Measurements from ENCODE around the gene RTN4IP1.

Gene RTN4IP1

DNA sequence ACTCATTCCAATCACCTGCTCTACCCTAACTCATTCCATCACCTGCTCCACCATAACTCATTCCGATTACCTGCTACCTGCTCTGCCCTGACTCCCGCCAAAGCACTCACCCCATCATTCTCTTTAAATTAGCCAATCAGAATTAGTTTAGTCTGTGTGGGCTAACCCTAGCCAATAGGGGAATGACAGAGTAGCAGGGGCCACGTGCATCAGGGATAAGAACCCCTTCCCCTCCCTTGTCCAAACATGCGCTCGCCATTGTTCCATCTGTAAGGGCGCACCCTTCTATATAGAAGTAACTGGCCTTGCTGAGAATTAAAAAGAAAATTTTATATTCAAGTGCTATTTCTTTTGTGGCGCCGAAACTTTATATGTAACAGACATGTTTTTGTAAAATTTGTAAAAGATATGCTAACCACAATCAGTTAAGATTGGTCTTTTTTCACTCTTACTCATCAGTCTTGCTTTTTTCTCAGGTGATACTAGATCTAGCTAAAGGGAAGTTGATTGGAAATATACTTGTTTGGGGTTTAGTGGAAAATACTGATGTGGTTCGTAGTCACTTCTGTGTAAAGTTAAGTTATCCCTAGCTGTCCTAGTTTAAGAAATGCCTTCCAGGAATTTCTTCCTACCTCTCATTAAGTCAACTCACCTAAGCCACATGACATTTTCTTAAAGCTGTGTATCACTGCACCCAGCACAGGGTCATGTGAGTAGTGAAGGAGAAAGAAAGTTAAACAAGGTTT lies 16.5 kb downstream of the RTN4IP1 start:
- DNase-seq, result no peak
- WGBS (ENCODE audit: extremely low coverage, insufficient coverage, low lambda C conversion rate), result no CpG with 5 or more reads among the region's 9 CpGs
- H3K56ac ChIP-seq (ENCODE audit: low read length), result no peak overlapping the region
- H3K9ac ChIP-seq (ENCODE audit: low read length), result no peak overlapping the region
- H3K4me1 ChIP-seq (ENCODE audit: control insufficient read depth, low read depth, low read length), result peaks cover 2% of the 10 kb centered on the region
- no peak overlapping the region for H3K27ac ChIP-seq (ENCODE audit: low read depth, low read length)
- no peak overlapping the region for H4K5ac ChIP-seq (ENCODE audit: low read length)
- no peaks in the 10 kb centered on the region for H3K27me3 ChIP-seq (ENCODE audit: insufficient read depth, low read length, poor library complexity)
- H3K4me3 ChIP-seq (ENCODE audit: low read length), result no peak overlapping the region
- H2BK120ac ChIP-seq (ENCODE audit: low read depth, low read length), result no peak overlapping the region
- no peak overlapping the region for H2BK5ac ChIP-seq (ENCODE audit: low read length)
- H3K4me2 ChIP-seq (ENCODE audit: low read length), result no peak overlapping the region
- H3K4ac ChIP-seq (ENCODE audit: low read depth, low read length), result no peak overlapping the region
- no peak overlapping the region for H2AK5ac ChIP-seq (ENCODE audit: low read length)
- H3K18ac ChIP-seq (ENCODE audit: low read length), result no peak overlapping the region
- H3K36me3 ChIP-seq (ENCODE audit: control insufficient read depth, insufficient read depth, low read length), result no peaks in the 10 kb centered on the region
- no peak overlapping the region for H3K23ac ChIP-seq (ENCODE audit: low read length)
- H3K79me2 ChIP-seq (ENCODE audit: control insufficient read depth, insufficient read depth, low read length), result no peaks in the 10 kb centered on the region
- H2BK15ac ChIP-seq (replicated peaks; ENCODE audit: low read depth), result no peak overlapping the region
- H4K8ac ChIP-seq (ENCODE audit: low read depth, low read length), result no peak overlapping the region
- no peaks in the 10 kb centered on the region for H3K79me1 ChIP-seq (ENCODE audit: low read length)

DNA sequence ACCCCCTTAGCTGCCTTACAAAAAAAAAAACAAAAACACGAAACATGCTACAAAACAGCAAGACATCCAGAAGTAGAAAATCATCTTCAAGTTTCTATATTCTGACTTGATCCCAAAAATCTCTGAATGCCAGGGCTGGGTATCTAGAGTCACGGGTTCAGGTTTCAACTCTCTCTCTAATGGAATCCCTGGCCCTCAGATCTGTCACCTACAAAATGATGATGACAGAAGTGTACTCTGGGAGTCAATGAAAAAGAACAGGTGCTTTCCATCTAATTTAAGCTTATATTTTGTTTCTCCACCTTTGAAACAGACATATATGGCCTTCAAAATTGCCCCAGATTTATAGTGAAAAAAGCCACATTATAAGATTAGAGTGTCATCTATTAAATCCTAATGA lies 18.3 kb downstream of the RTN4IP1 start:
- H3K56ac ChIP-seq (ENCODE audit: low read length), result no peak overlapping the region
- H3K23ac ChIP-seq (ENCODE audit: low read length), result no peak overlapping the region
- peaks cover 2% of the 10 kb centered on the region for H3K4me1 ChIP-seq (ENCODE audit: control insufficient read depth, low read depth, low read length)
- H3K27ac ChIP-seq (ENCODE audit: low read depth, low read length), result no peak overlapping the region
- H3K79me1 ChIP-seq (ENCODE audit: low read length), result no peaks in the 10 kb centered on the region
- no peak overlapping the region for H4K5ac ChIP-seq (ENCODE audit: low read length)
- no peaks in the 10 kb centered on the region for H3K27me3 ChIP-seq (ENCODE audit: insufficient read depth, low read length, poor library complexity)
- H2BK15ac ChIP-seq (replicated peaks; ENCODE audit: low read depth), result no peak overlapping the region
- H3K4ac ChIP-seq (ENCODE audit: low read depth, low read length), result no peak overlapping the region
- no peak overlapping the region for H3K18ac ChIP-seq (ENCODE audit: low read length)
- H3K79me2 ChIP-seq (ENCODE audit: control insufficient read depth, insufficient read depth, low read length), result no peaks in the 10 kb centered on the region
- no peak overlapping the region for H2BK5ac ChIP-seq (ENCODE audit: low read length)
- no peak overlapping the region for H3K4me3 ChIP-seq (ENCODE audit: low read length)
- no peak overlapping the region for H3K9ac ChIP-seq (ENCODE audit: low read length)
- no CpG with 5 or more reads among the region's 2 CpGs for WGBS (ENCODE audit: extremely low coverage, insufficient coverage, low lambda C conversion rate)
- no peak for DNase-seq
- no peak overlapping the region for H2BK120ac ChIP-seq (ENCODE audit: low read depth, low read length)
- H3K36me3 ChIP-seq (ENCODE audit: control insufficient read depth, insufficient read depth, low read length), result no peaks in the 10 kb centered on the region
- no peak overlapping the region for H4K8ac ChIP-seq (ENCODE audit: low read depth, low read length)
- H2AK5ac ChIP-seq (ENCODE audit: low read length), result no peak overlapping the region
- H3K4me2 ChIP-seq (ENCODE audit: low read length), result no peak overlapping the region

DNA sequence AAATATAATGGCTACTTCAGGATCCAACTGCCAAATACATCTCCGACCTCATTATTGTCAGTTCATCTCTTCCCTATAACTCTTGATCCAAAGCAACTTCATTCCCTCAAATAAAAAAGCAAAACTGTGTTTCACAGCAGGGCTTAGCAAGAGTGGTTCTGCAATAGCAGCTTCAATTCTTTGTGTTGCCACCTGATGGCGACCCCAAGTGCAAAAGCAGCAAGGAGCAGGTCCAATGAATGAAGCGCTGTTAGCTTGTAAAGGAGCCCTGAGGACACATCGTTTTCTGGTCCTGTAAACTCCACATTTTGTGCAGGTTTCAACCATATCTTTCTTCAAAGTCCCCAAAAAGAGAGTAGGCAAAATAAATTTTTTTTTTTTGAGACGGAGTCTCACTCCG lies 19.6 kb downstream of the RTN4IP1 start:
- DNase-seq, result peak; percentile 69
- Histone ChIP-seq H3K4ac (ENCODE audit: low read depth, low read length) (no peak overlapping the region), H4K8ac (ENCODE audit: low read depth, low read length) (no peak overlapping the region), H3K79me1 (ENCODE audit: low read length) (no peaks in the 10 kb centered on the region), H3K27ac (ENCODE audit: low read depth, low read length) (no peak overlapping the region), H2AK5ac (ENCODE audit: low read length) (no peak overlapping the region), H3K36me3 (ENCODE audit: control insufficient read depth, insufficient read depth, low read length) (no peaks in the 10 kb centered on the region), H3K4me1 (ENCODE audit: control insufficient read depth, low read depth, low read length) (peaks cover 2% of the 10 kb centered on the region), H2BK5ac (ENCODE audit: low read length) (no peak overlapping the region), H3K79me2 (ENCODE audit: control insufficient read depth, insufficient read depth, low read length) (no peaks in the 10 kb centered on the region), H3K23ac (ENCODE audit: low read length) (no peak overlapping the region), H3K4me3 (ENCODE audit: low read length) (no peak overlapping the region), H4K5ac (ENCODE audit: low read length) (no peak overlapping the region), H3K18ac (ENCODE audit: low read length) (no peak overlapping the region), H3K27me3 (ENCODE audit: insufficient read depth, low read length, poor library complexity) (no peaks in the 10 kb centered on the region), H3K56ac (ENCODE audit: low read length) (no peak overlapping the region), H3K9ac (ENCODE audit: low read length) (no peak overlapping the region), H2BK120ac (ENCODE audit: low read depth, low read length) (no peak overlapping the region), H2BK15ac (replicated peaks; ENCODE audit: low read depth) (no peak overlapping the region), H3K4me2 (ENCODE audit: low read length) (no peak overlapping the region)
- no CpG with 5 or more reads among the region's 6 CpGs for WGBS (ENCODE audit: extremely low coverage, insufficient coverage, low lambda C conversion rate)

DNA sequence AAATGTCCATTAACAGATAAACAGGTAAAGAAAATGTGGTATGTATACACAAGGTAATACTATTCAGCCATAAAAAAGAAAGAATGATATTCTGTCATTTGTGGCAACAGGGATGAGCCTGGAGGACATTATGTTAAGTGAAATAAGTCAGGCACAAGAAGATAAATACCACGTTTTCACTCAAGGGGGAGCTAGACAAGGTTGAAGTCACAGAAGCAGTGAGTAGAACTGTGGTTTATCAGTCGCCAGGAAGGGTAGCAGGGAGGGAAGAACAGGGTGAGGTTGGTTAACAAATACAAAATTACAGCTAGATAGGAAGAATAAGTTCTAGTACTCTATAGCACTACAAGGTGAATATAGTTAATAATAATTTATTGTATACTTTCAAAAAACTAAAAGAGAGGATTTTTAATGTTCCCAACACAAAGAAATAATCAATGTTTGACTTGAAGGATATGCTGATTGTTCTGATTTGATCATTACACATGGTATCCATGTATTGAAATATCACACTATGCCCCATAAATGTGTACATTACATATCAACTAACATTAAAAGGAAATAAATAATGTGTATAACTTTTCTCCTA lies 21.1 kb downstream of the RTN4IP1 start:
- Histone ChIP-seq H3K79me1 (ENCODE audit: low read length) (no peaks in the 10 kb centered on the region), H2BK15ac (replicated peaks; ENCODE audit: low read depth) (no peak overlapping the region), H3K4me2 (ENCODE audit: low read length) (no peak overlapping the region), H3K18ac (ENCODE audit: low read length) (no peak overlapping the region), H3K36me3 (ENCODE audit: control insufficient read depth, insufficient read depth, low read length) (no peaks in the 10 kb centered on the region), H3K79me2 (ENCODE audit: control insufficient read depth, insufficient read depth, low read length) (no peaks in the 10 kb centered on the region), H3K23ac (ENCODE audit: low read length) (no peak overlapping the region), H3K4me3 (ENCODE audit: low read length) (no peak overlapping the region), H2BK5ac (ENCODE audit: low read length) (no peak overlapping the region), H2AK5ac (ENCODE audit: low read length) (no peak overlapping the region), H3K4me1 (ENCODE audit: control insufficient read depth, low read depth, low read length) (no peaks in the 10 kb centered on the region), H4K5ac (ENCODE audit: low read length) (no peak overlapping the region), H4K8ac (ENCODE audit: low read depth, low read length) (no peak overlapping the region), H3K56ac (ENCODE audit: low read length) (no peak overlapping the region), H3K27ac (ENCODE audit: low read depth, low read length) (no peak overlapping the region), H2BK120ac (ENCODE audit: low read depth, low read length) (no peak overlapping the region), H3K27me3 (ENCODE audit: insufficient read depth, low read length, poor library complexity) (no peaks in the 10 kb centered on the region), H3K4ac (ENCODE audit: low read depth, low read length) (no peak overlapping the region), H3K9ac (ENCODE audit: low read length) (no peak overlapping the region)
- DNase-seq, result peak; percentile 88
- no CpG with 5 or more reads among the region's 2 CpGs for WGBS (ENCODE audit: extremely low coverage, insufficient coverage, low lambda C conversion rate)

DNA sequence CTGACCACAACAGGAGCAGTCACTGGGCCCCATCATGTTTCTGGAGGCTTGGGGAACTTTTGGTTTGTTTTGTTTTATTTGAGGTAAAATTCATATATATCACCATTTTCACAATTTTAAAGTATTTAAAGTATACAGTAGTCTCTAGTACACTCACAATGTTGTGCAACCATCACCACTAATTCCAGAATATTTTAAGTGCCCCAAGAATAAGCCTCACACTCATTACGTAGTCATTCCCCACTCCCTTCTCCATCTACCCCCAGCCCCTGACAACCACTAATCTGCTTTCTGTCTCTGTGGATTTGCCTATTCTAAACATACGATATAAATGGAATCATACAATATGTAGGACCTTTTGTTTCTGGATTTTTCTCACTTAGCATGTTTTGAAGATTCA lies 29.0 kb downstream of the RTN4IP1 start:
- H3K9ac ChIP-seq (ENCODE audit: low read length), result no peak overlapping the region
- no peak for DNase-seq
- no peak overlapping the region for H3K56ac ChIP-seq (ENCODE audit: low read length)
- H3K4me3 ChIP-seq (ENCODE audit: low read length), result no peak overlapping the region
- no peaks in the 10 kb centered on the region for H3K79me1 ChIP-seq (ENCODE audit: low read length)
- H2BK120ac ChIP-seq (ENCODE audit: low read depth, low read length), result no peak overlapping the region
- H2BK15ac ChIP-seq (replicated peaks; ENCODE audit: low read depth), result no peak overlapping the region
- H3K18ac ChIP-seq (ENCODE audit: low read length), result no peak overlapping the region
- no peaks in the 10 kb centered on the region for H3K4me1 ChIP-seq (ENCODE audit: control insufficient read depth, low read depth, low read length)
- H3K4ac ChIP-seq (ENCODE audit: low read depth, low read length), result no peak overlapping the region
- H3K79me2 ChIP-seq (ENCODE audit: control insufficient read depth, insufficient read depth, low read length), result no peaks in the 10 kb centered on the region
- no peaks in the 10 kb centered on the region for H3K27me3 ChIP-seq (ENCODE audit: insufficient read depth, low read length, poor library complexity)
- H2AK5ac ChIP-seq (ENCODE audit: low read length), result no peak overlapping the region
- no peak overlapping the region for H3K4me2 ChIP-seq (ENCODE audit: low read length)
- no CpG with 5 or more reads among the region's 2 CpGs for WGBS (ENCODE audit: extremely low coverage, insufficient coverage, low lambda C conversion rate)
- H3K36me3 ChIP-seq (ENCODE audit: control insufficient read depth, insufficient read depth, low read length), result no peaks in the 10 kb centered on the region
- no peak overlapping the region for H4K8ac ChIP-seq (ENCODE audit: low read depth, low read length)
- H3K27ac ChIP-seq (ENCODE audit: low read depth, low read length), result no peak overlapping the region
- H4K5ac ChIP-seq (ENCODE audit: low read length), result no peak overlapping the region
- no peak overlapping the region for H3K23ac ChIP-seq (ENCODE audit: low read length)
- H2BK5ac ChIP-seq (ENCODE audit: low read length), result no peak overlapping the region

DNA sequence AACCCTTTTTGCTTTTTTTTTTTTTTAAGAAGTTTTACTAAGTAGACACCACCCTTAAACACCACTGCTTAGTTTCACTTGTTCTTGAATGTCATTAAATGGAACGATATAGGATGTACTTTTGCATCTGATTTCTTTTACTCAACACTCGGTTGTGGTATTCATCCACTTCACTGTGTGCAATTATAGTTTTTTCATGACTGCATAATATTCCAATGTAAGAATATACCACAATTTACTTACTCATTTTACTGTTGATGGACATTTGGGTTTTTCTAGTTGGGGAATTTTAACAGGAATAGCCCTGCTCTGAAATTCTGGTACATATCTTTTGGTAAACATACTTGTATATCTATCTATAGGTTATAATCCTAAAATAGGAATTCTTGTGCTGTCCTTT lies 29.9 kb downstream of the RTN4IP1 start:
- Histone ChIP-seq H3K4ac (ENCODE audit: low read depth, low read length) (no peak overlapping the region), H3K27me3 (ENCODE audit: insufficient read depth, low read length, poor library complexity) (no peaks in the 10 kb centered on the region), H4K8ac (ENCODE audit: low read depth, low read length) (no peak overlapping the region), H2BK15ac (replicated peaks; ENCODE audit: low read depth) (no peak overlapping the region), H3K4me3 (ENCODE audit: low read length) (no peak overlapping the region), H3K4me2 (ENCODE audit: low read length) (no peak overlapping the region), H3K18ac (ENCODE audit: low read length) (no peak overlapping the region), H2AK5ac (ENCODE audit: low read length) (no peak overlapping the region), H2BK5ac (ENCODE audit: low read length) (no peak overlapping the region), H2BK120ac (ENCODE audit: low read depth, low read length) (no peak overlapping the region), H3K27ac (ENCODE audit: low read depth, low read length) (no peak overlapping the region), H3K36me3 (ENCODE audit: control insufficient read depth, insufficient read depth, low read length) (no peaks in the 10 kb centered on the region), H3K23ac (ENCODE audit: low read length) (no peak overlapping the region), H3K79me1 (ENCODE audit: low read length) (no peaks in the 10 kb centered on the region), H3K4me1 (ENCODE audit: control insufficient read depth, low read depth, low read length) (no peaks in the 10 kb centered on the region), H3K9ac (ENCODE audit: low read length) (no peak overlapping the region), H3K79me2 (ENCODE audit: control insufficient read depth, insufficient read depth, low read length) (no peaks in the 10 kb centered on the region), H3K56ac (ENCODE audit: low read length) (no peak overlapping the region), H4K5ac (ENCODE audit: low read length) (no peak overlapping the region)
- DNase-seq, result no peak
- WGBS (ENCODE audit: extremely low coverage, insufficient coverage, low lambda C conversion rate), result no CpG with 5 or more reads among the region's 2 CpGs
